ENCODE data around the gene TMBIM6. TPM values are rescaled to one million over a fixed set of nuclear protein-coding genes. Genes with fewer than 3 reads are reported as not detected.

The TMBIM6 gene
- polyA plus RNA-seq, 2 of the 4 experiments (the other 2 are of a cell fraction) = 331 to 1,255 TPM

DNA sequence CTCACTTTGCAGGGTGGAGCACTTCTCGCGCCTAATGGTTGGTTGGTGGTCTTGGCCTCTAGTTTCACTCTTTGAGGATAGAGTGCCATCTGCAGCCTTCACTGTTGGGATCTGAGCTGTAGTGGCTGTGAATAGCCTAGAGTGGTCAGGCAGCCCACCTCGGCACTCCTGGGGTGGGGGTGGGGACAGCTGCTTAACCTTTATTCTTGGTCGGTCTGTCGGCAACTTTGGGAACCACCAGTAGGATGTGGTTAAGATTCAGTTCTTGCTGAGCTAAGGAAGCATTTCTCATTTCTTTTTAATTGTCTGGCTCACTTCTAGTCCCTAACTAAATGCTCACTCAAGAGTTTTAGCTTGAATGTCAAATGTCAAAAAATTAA lies 21.1 kb downstream of the TMBIM6 start:
- 93% methylated on average over 5 of the region's 5 CpGs for WGBS (ENCODE audit: missing lambda C conversion rate)
- ChIA-PET POLR2A (interaction anchor here (1.0 kb wide), 1 partner anchor 21 kb away, joined by 3 read pairs; the partner anchor contains the start of gene TMBIM6), CTCF (interaction anchor here (0.8 to 4.1 kb wide), 19 partner anchors 9 to 204 kb away, joined by 3 to 27 read pairs (median 4); partner anchors contain the start of gene TMBIM6)
- Histone ChIP-seq H3K4me2 (no peak overlapping the region), H3K4me1 (no peaks in the 10 kb centered on the region), H3K9me3 (no peaks in the 10 kb centered on the region), H3K27ac (no peak overlapping the region), H3K4me3 (no peak overlapping the region)
- TF ChIP-seq RCOR1 (IDR thresholded peaks at IDR 0.05; ENCODE audit: low read depth, low read length) = no peak
- no peak for TF ChIP-seq POLR2A (IDR thresholded peaks at IDR 0.05; ENCODE audit: low read length)
- DNase-seq (ENCODE audit: low read depth in 1 of 2, low spot score in 1 of 2) = no peak
- ATAC-seq = no peak
- FAIRE-seq = no peak

DNA sequence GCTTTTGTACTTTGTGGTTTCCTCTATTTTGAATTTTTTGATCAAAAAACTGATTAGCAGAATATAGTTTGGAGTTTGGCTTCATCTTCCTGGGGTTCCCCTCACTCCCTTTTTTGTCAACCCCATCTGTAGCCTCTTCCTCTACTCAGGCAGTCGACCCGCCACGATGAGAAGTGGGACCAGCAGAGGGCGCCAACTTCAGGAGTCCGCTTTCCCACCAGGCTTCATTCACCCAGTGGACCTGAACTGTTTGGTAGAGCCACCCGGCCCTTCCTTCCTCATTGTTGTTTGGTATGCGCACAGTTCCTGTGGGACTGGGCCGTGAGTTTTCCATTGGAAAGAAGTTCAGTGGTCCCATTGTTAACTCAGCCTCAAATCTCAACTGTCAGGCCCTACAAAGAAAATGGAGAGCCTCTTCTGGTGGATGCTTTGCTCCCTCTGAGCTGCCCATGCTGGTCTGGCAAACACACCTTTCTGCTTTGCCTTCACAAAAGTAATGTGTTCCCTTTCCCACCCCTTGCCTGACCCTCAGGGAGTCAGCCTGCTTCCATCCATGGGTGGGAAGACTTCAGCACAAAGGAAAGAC lies 21.7 kb downstream of the TMBIM6 start:
- peak; percentile 67 to 81 for DNase-seq (ENCODE audit: low read depth in 1 of 2, low spot score in 1 of 2)
- Histone ChIP-seq H3K27ac (no peak overlapping the region), H3K4me1 (no peaks in the 10 kb centered on the region), H3K4me2 (no peak overlapping the region), H3K9me3 (no peaks in the 10 kb centered on the region), H3K4me3 (no peak overlapping the region)
- 28% methylated on average over 8 of the region's 8 CpGs for WGBS (ENCODE audit: missing lambda C conversion rate)
- ChIA-PET POLR2A (no interaction called here), CTCF (interaction anchor here (0.8 to 4.1 kb wide), 18 partner anchors 9 to 204 kb away, joined by 3 to 27 read pairs (median 4); partner anchors contain the start of gene TMBIM6)
- FAIRE-seq = no peak
- TF ChIP-seq EHMT2 (IDR thresholded peaks at IDR 0.05; ENCODE audit: low read depth) (no peak), REST (IDR thresholded peaks at IDR 0.05) (no peak), KDM1A (IDR thresholded peaks at IDR 0.05; ENCODE audit: low read depth) (no peak), SMC3 (IDR thresholded peaks at IDR 0.05) (peak; percentile 21; the same call in 1 of the 3 replicates), FOXS1 (CRISPR knock-in tag; IDR thresholded peaks at IDR 0.05) (no peak), RNF2 (IDR thresholded peaks at IDR 0.05; ENCODE audit: borderline replicate concordance, low read depth) (no peak), MAFK (IDR thresholded peaks at IDR 0.05; ENCODE audit: partially characterized antibody) (no peak), NPAS2 (CRISPR knock-in tag; IDR thresholded peaks at IDR 0.05; ENCODE audit: borderline replicate concordance) (no peak), RAD21 (conservative IDR thresholded peaks at IDR 0.05 in 1 of 2, IDR thresholded peaks at IDR 0.05 in 1 of 2) (peak in 1 of 2 experiments; percentile 9; a peak in 1 of 5 replicates), RARB (CRISPR knock-in tag; IDR thresholded peaks at IDR 0.05) (no peak), EHF (CRISPR knock-in tag; IDR thresholded peaks at IDR 0.05) (no peak), FOSL2 (IDR thresholded peaks at IDR 0.05) (no peak), FOSL2 (CRISPR knock-in tag; IDR thresholded peaks at IDR 0.05) (no peak), HDAC2 (IDR thresholded peaks at IDR 0.05) (no peak), TFCP2L1 (CRISPR knock-in tag; IDR thresholded peaks at IDR 0.05) (no peak), MYC (IDR thresholded peaks at IDR 0.05; ENCODE audit: borderline replicate concordance, low read length) (no peak), KDM5A (IDR thresholded peaks at IDR 0.05) (no peak), PHF8 (IDR thresholded peaks at IDR 0.05; ENCODE audit: borderline replicate concordance, low read depth) (no peak), USF2 (IDR thresholded peaks at IDR 0.05) (no peak)
- TF ChIP-seq, protein P1, sequence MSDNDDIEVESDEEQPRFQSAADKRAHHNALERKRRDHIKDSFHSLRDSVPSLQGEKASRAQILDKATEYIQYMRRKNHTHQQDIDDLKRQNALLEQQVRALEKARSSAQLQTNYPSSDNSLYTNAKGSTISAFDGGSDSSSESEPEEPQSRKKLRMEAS (IDR thresholded peaks at IDR 0.05) = no peak
- TF ChIP-seq, protein P2, sequence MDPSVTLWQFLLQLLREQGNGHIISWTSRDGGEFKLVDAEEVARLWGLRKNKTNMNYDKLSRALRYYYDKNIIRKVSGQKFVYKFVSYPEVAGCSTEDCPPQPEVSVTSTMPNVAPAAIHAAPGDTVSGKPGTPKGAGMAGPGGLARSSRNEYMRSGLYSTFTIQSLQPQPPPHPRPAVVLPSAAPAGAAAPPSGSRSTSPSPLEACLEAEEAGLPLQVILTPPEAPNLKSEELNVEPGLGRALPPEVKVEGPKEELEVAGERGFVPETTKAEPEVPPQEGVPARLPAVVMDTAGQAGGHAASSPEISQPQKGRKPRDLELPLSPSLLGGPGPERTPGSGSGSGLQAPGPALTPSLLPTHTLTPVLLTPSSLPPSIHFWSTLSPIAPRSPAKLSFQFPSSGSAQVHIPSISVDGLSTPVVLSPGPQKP (IDR thresholded peaks at IDR 0.05; ENCODE audit: low read depth, low read length) = no peak
- TF ChIP-seq, protein P3, sequence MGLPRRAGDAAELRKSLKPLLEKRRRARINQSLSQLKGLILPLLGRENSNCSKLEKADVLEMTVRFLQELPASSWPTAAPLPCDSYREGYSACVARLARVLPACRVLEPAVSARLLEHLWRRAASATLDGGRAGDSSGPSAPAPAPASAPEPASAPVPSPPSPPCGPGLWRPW (IDR thresholded peaks at IDR 0.05) = no peak
- TF ChIP-seq, protein P4, sequence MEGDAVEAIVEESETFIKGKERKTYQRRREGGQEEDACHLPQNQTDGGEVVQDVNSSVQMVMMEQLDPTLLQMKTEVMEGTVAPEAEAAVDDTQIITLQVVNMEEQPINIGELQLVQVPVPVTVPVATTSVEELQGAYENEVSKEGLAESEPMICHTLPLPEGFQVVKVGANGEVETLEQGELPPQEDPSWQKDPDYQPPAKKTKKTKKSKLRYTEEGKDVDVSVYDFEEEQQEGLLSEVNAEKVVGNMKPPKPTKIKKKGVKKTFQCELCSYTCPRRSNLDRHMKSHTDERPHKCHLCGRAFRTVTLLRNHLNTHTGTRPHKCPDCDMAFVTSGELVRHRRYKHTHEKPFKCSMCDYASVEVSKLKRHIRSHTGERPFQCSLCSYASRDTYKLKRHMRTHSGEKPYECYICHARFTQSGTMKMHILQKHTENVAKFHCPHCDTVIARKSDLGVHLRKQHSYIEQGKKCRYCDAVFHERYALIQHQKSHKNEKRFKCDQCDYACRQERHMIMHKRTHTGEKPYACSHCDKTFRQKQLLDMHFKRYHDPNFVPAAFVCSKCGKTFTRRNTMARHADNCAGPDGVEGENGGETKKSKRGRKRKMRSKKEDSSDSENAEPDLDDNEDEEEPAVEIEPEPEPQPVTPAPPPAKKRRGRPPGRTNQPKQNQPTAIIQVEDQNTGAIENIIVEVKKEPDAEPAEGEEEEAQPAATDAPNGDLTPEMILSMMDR (IDR thresholded peaks at IDR 0.05) = peak; percentile 82
- TF ChIP-seq, protein P5, sequence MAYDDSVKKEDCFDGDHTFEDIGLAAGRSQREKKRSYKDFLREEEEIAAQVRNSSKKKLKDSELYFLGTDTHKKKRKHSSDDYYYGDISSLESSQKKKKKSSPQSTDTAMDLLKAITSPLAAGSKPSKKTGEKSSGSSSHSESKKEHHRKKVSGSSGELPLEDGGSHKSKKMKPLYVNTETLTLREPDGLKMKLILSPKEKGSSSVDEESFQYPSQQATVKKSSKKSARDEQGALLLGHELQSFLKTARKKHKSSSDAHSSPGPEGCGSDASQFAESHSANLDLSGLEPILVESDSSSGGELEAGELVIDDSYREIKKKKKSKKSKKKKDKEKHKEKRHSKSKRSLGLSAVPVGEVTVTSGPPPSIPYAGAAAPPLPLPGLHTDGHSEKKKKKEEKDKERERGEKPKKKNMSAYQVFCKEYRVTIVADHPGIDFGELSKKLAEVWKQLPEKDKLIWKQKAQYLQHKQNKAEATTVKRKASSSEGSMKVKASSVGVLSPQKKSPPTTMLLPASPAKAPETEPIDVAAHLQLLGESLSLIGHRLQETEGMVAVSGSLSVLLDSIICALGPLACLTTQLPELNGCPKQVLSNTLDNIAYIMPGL (CRISPR knock-in tag; IDR thresholded peaks at IDR 0.05; ENCODE audit: borderline replicate concordance) = no peak
- ATAC-seq = peak; percentile 83 to 84

All from A549 (cell line).